ENCODE measurements around the gene QPCTL. TPM values are rescaled to one million over a fixed set of nuclear protein-coding genes. Genes with fewer than 3 reads are reported as not detected.

Gene QPCTL
- total and polyA plus RNA-seq, 4 donors = 6.3 to 13.3 (median 9.4) TPM

DNA sequence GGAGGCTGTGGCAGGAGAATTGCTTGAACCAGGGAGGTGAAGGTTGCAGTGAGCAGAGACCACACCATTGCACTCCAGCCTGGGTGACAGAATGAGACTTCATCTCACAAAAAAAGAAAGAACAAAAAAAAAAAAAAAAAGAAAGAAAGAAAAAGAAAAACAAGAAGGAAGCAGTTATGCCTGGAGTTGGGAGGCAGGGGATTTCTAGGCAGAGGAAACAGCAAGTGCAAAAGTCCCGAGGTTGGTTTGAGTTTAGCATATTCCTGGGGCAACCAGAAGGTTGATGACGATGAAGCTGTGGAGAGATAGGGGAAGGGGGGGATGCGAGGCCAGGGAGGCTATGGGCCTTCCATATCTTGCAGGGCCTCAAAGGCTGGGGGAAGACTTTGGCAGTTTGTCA lies 41.7 kb upstream of the QPCTL start:
- Histone ChIP-seq H3K27me3 (ENCODE audit: control insufficient read depth in 3 of 3, insufficient read depth in 3 of 3, low read length in 2 of 3) (peaks cover 0 to 9% (median 0%) of the 10 kb centered on the region in 3 donors), H3K9me3 (ENCODE audit: control insufficient read depth in 4 of 4, insufficient read depth in 3 of 4, low read length in 3 of 4) (no peaks in the 10 kb centered on the region), H3K4me1 (ENCODE audit: control insufficient read depth in 5 of 5, insufficient read depth in 5 of 5, low read length in 5 of 5) (peaks cover 0 to 5% (median 0%) of the 10 kb centered on the region in 5 donors), H3K9ac (ENCODE audit: insufficient read depth in 1 of 2, low read length in 2 of 2) (no peak overlapping the region), H3K36me3 (ENCODE audit: control insufficient read depth in 4 of 4, insufficient read depth in 4 of 4, low read length in 4 of 4) (no peaks in the 10 kb centered on the region), H3K4me3 (no peak overlapping the region), H3K27ac (ENCODE audit: low read depth in 1 of 2, low read length in 1 of 2) (no peak overlapping the region)
- TF ChIP-seq, protein P1, sequence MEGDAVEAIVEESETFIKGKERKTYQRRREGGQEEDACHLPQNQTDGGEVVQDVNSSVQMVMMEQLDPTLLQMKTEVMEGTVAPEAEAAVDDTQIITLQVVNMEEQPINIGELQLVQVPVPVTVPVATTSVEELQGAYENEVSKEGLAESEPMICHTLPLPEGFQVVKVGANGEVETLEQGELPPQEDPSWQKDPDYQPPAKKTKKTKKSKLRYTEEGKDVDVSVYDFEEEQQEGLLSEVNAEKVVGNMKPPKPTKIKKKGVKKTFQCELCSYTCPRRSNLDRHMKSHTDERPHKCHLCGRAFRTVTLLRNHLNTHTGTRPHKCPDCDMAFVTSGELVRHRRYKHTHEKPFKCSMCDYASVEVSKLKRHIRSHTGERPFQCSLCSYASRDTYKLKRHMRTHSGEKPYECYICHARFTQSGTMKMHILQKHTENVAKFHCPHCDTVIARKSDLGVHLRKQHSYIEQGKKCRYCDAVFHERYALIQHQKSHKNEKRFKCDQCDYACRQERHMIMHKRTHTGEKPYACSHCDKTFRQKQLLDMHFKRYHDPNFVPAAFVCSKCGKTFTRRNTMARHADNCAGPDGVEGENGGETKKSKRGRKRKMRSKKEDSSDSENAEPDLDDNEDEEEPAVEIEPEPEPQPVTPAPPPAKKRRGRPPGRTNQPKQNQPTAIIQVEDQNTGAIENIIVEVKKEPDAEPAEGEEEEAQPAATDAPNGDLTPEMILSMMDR (IDR thresholded peaks at IDR 0.05; ENCODE audit: control extremely low read depth, extremely low read depth) = no peak
- ATAC-seq (ENCODE audit: insufficient read depth, low FRiP score) (no peak), DNase-seq (no peak)
- WGBS, 2 donors = 54 to 61% methylated on average over 3 of the region's 3 CpGs

DNA sequence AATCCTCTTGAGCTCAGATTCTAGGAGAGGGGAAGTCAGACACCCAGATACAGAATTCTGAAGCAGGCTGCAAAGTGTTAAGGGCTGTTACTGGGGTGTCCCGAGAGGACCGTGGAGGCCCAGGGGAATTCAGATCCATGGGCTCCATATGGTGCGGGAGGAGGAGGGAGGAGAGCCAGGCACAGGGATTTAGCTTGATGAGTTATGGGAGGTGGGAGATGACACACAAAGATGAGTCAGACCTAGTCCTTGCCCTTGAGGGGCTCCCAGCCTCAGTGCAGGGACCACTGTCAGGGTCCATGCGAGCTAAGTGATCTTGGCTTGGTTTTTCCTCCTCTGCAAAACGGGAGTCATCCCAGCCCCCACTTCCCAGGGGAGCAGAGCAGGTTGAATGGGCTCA lies 38.8 kb upstream of the QPCTL start:
- no peaks in the 10 kb centered on the region for H3K9me3 ChIP-seq (ENCODE audit: control insufficient read depth in 4 of 4, insufficient read depth in 3 of 4, low read length in 3 of 4)
- DNase-seq (no peak), ATAC-seq (ENCODE audit: insufficient read depth, low FRiP score) (no peak)
- no peaks in the 10 kb centered on the region for H3K4me1 ChIP-seq (ENCODE audit: control insufficient read depth in 5 of 5, insufficient read depth in 5 of 5, low read length in 5 of 5)
- no peak overlapping the region for H3K9ac ChIP-seq (ENCODE audit: insufficient read depth in 1 of 2, low read length in 2 of 2)
- H3K4me3 ChIP-seq = no peak overlapping the region
- H3K36me3 ChIP-seq (ENCODE audit: control insufficient read depth in 4 of 4, insufficient read depth in 4 of 4, low read length in 4 of 4) = no peaks in the 10 kb centered on the region
- H3K27ac ChIP-seq (ENCODE audit: low read depth in 1 of 2, low read length in 1 of 2) = no peak overlapping the region
- WGBS, 2 donors = 61 to 70% methylated on average over 5 of the region's 5 CpGs
- TF ChIP-seq, protein P1 (IDR thresholded peaks at IDR 0.05; ENCODE audit: control extremely low read depth, extremely low read depth) = no peak
- H3K27me3 ChIP-seq (ENCODE audit: control insufficient read depth in 3 of 3, insufficient read depth in 3 of 3, low read length in 2 of 3) = no peaks in the 10 kb centered on the region

DNA sequence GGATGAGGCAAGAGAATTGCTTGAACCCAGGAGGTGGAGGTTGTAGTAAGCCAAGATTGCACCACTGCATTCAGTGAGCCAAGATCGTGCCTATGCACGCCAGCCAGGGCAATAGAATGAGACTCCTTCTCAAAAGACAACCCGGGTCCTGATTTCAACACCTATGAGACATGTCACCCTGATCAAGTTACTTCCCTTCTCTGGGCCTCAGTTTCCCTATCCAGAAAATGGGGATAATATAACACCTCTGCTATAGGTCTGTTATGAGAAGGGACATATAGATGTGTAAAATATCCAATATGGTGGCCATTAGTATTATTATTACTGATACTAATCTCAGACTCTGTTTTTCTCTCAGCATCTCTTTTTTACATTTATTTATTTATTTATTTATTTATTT lies 37.4 kb upstream of the QPCTL start:
- no peak for ATAC-seq (ENCODE audit: insufficient read depth, low FRiP score)

More for the DNA sequence above, 37.4 kb upstream of the QPCTL start:
- no peaks in the 10 kb centered on the region for H3K27me3 ChIP-seq (ENCODE audit: control insufficient read depth in 3 of 3, insufficient read depth in 3 of 3, low read length in 2 of 3)
- TF ChIP-seq, protein P1 (IDR thresholded peaks at IDR 0.05; ENCODE audit: control extremely low read depth, extremely low read depth) = no peak
- no peaks in the 10 kb centered on the region for H3K36me3 ChIP-seq (ENCODE audit: control insufficient read depth in 4 of 4, insufficient read depth in 4 of 4, low read length in 4 of 4)
- no peak overlapping the region for H3K27ac ChIP-seq (ENCODE audit: low read depth in 1 of 2, low read length in 1 of 2)
- H3K9me3 ChIP-seq (ENCODE audit: control insufficient read depth in 4 of 4, insufficient read depth in 3 of 4, low read length in 3 of 4) = no peaks in the 10 kb centered on the region
- 74 to 94% methylated on average over 3 of the region's 3 CpGs for WGBS, 2 donors
- H3K4me3 ChIP-seq = no peak overlapping the region
- no peaks in the 10 kb centered on the region for H3K4me1 ChIP-seq (ENCODE audit: control insufficient read depth in 5 of 5, insufficient read depth in 5 of 5, low read length in 5 of 5)
- no peak for DNase-seq
- H3K9ac ChIP-seq (ENCODE audit: insufficient read depth in 1 of 2, low read length in 2 of 2) = no peak overlapping the region

All from lung (tissue), 12 donors.